Thymus (tissue), 11 donors: ENCODE results near the gene SORCS1. TPM values are rescaled to one million over a fixed set of nuclear protein-coding genes. Genes with fewer than 3 reads are reported as not detected.

Source experiments
- DNase-seq, 9 donors: peaks; one replicate each; pipeline ENCODE4 v3.0.0-alpha.2; 2013; ENCODE audit warnings: low spot score in 9 of 9, low read depth in 6 of 9, missing footprints in 1 of 9
- H3K27ac ChIP-seq, 2 donors: one replicate each; pipeline ENCODE4 v1.5.1; 2013; ENCODE audit warnings: control low read depth in 1 of 2, low read depth in 1 of 2, low read length in 1 of 2, mild to moderate bottlenecking in 1 of 2, moderate library complexity in 1 of 2
- H3K27me3 ChIP-seq, 2 donors: one replicate each; pipeline ENCODE4 v1.5.1; 2013; ENCODE audit warnings: low read length in 1 of 2; ENCODE audit not compliant: control insufficient read depth in 2 of 2, insufficient read depth in 1 of 2
- H3K36me3 ChIP-seq, 2 donors: one replicate each; pipeline ENCODE4 v1.5.1; 2013; ENCODE audit warnings: low read length in 1 of 2, mild to moderate bottlenecking in 1 of 2, moderate library complexity in 1 of 2; ENCODE audit not compliant: control insufficient read depth in 2 of 2, insufficient read depth in 2 of 2
- H3K4me1 ChIP-seq, 2 donors: one replicate each; pipeline ENCODE4 v1.5.1; 2013; ENCODE audit warnings: low read length in 2 of 2; ENCODE audit not compliant: control insufficient read depth in 2 of 2, insufficient read depth in 2 of 2
- H3K4me3 ChIP-seq, 2 donors: one replicate each; pipeline ENCODE4 v1.5.1; 2013; ENCODE audit warnings: low read length in 2 of 2, control low read depth in 1 of 2, mild to moderate bottlenecking in 1 of 2
- H3K9me3 ChIP-seq, 2 donors: one replicate each; pipeline ENCODE4 v1.5.1; 2013; ENCODE audit warnings: low read length in 1 of 2, mild to moderate bottlenecking in 1 of 2; ENCODE audit not compliant: control insufficient read depth in 2 of 2, insufficient read depth in 1 of 2
- WGBS: extraction: QIAGEN DNeasy Blood & Tissue Kit; methylation state at CpG from one replicate; pipeline ENCODE4 v1.1.7; 2013; 5-methylcytosine and 5-hydroxymethylcytosine counted together
- polyA plus RNA-seq: library from polyadenylated mRNA; stranded (reverse); fragments of 200-250 nt; gene quantifications from one replicate; pipeline ENCODE4 v1.2.3, GENCODE V29; 2013
- total RNA-seq: library from RNA; stranded (reverse); fragments of 120-200 nt; gene quantifications from one replicate; pipeline ENCODE4 v1.2.4, GENCODE V29; 2013
- donor health status: healthy.

Gene SORCS1
- total and polyA plus RNA-seq, 2 donors, result 1.1 to 3.6 TPM

- DNase-seq, result no peak
- WGBS, result 66% methylated on average over 5 of the region's 5 CpGs
- Histone ChIP-seq H3K27me3 (no peaks in the 10 kb centered on the region), H3K4me3 (no peak overlapping the region), H3K36me3 (no peaks in the 10 kb centered on the region), H3K27ac (no peak overlapping the region), H3K9me3 (no peaks in the 10 kb centered on the region), H3K4me1 (no peaks in the 10 kb centered on the region)
These were observed 593.1 kb downstream of the SORCS1 start for GRCh38 chr10:106571192-106571946.

- no peak for DNase-seq
- Histone ChIP-seq H3K36me3 (no peaks in the 10 kb centered on the region), H3K27me3 (no peaks in the 10 kb centered on the region), H3K4me1 (no peaks in the 10 kb centered on the region), H3K27ac (no peak overlapping the region), H3K4me3 (no peak overlapping the region), H3K9me3 (no peaks in the 10 kb centered on the region)
- WGBS, result 91% methylated on average over 5 of the region's 5 CpGs
These were observed 594.2 kb downstream of the SORCS1 start for GRCh38 chr10:106570268-106570667.

DNA sequence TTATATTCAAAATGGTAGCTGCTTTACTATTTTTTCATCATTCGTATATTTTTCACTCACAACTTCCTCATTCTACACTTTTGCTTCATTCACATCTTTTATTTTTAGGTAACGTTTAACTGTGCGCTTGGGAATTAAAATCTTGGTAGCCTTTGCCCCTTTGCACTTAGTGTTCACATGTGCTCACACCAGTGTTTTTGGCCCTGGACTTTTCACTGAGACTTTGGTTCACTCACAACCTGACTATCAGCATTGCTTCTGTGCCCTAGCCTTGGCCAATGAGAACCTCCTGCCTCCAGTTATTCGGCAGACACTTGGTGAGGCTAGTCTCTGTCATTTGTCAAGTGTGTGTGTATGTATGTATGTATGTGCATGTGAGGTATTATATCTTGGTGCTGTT lies 596.9 kb downstream of the SORCS1 start:
- WGBS, result 94% methylated on average over 4 of the region's 4 CpGs
- Histone ChIP-seq H3K4me1 (no peaks in the 10 kb centered on the region), H3K9me3 (no peaks in the 10 kb centered on the region), H3K4me3 (no peak overlapping the region), H3K27ac (no peak overlapping the region), H3K36me3 (no peaks in the 10 kb centered on the region), H3K27me3 (no peaks in the 10 kb centered on the region)
- no peak for DNase-seq

GRCh38 chr10:106566873-106567272 lies 597.6 kb downstream of the SORCS1 start:
- no peaks in the 10 kb centered on the region for H3K36me3 ChIP-seq
- DNase-seq, result no peak
- H3K4me1 ChIP-seq, result no peaks in the 10 kb centered on the region
- no peaks in the 10 kb centered on the region for H3K9me3 ChIP-seq
- no peak overlapping the region for H3K27ac ChIP-seq
- H3K27me3 ChIP-seq, result no peaks in the 10 kb centered on the region
- WGBS, result 96% methylated on average over 3 of the region's 3 CpGs
- H3K4me3 ChIP-seq, result no peak overlapping the region

DNA sequence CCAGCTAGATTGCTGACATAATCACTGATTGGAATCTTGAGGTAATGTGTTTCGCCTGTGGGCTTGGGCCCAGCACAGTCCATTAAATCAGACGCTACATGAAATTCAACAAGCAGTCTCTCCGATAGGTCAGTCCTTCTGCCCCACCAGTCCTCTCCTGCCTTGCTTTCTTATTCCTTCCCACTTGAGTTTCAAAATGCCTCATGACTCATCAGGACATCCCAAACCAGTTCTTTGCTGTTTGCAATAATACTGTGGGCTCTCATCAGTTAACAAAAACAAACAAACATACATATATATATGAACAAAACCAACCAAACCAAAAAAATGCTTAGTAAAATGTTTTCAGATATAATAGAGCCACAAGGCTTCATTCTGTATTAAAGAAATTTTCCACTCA lies 599.0 kb downstream of the SORCS1 start:
- H3K4me3 ChIP-seq, result no peak overlapping the region
- 96% methylated on average over 3 of the region's 3 CpGs for WGBS
- H3K27ac ChIP-seq, result no peak overlapping the region
- no peaks in the 10 kb centered on the region for H3K4me1 ChIP-seq
- H3K9me3 ChIP-seq, result no peaks in the 10 kb centered on the region
- no peak for DNase-seq
- no peaks in the 10 kb centered on the region for H3K36me3 ChIP-seq
- no peaks in the 10 kb centered on the region for H3K27me3 ChIP-seq

DNA sequence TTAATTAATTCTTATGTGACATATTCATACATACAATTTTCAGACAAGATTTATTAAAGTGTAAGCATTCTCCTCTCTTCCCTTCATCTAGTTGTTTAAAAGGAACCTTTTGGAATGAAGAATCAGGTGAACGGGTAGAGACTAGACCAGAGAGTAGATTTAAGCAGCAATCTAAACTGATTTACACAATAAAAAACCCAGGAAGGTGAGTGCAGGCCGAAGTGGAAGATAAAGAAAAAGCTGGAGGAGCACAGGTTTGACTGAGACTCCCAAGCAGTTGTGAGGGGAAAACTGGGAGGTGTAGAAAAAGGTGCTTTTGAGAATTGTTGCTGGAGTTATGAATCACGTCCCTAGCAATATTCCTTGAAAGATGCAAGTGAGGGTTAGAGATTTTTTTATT lies 601.1 kb downstream of the SORCS1 start:
- no peaks in the 10 kb centered on the region for H3K4me1 ChIP-seq
- H3K9me3 ChIP-seq, result no peaks in the 10 kb centered on the region
- no peaks in the 10 kb centered on the region for H3K36me3 ChIP-seq
- WGBS, result 57% methylated on average over 3 of the region's 3 CpGs
- H3K27ac ChIP-seq, result no peak overlapping the region
- H3K27me3 ChIP-seq, result no peaks in the 10 kb centered on the region
- H3K4me3 ChIP-seq, result no peak overlapping the region
- no peak for DNase-seq

GRCh38 chr10:106560925-106561640 lies 603.4 kb downstream of the SORCS1 start:
- Histone ChIP-seq H3K27me3 (no peaks in the 10 kb centered on the region), H3K36me3 (no peaks in the 10 kb centered on the region), H3K4me3 (no peak overlapping the region), H3K4me1 (no peaks in the 10 kb centered on the region), H3K27ac (no peak overlapping the region), H3K9me3 (no peaks in the 10 kb centered on the region)
- DNase-seq, result no peak
- 95% methylated on average over 5 of the region's 5 CpGs for WGBS

DNA sequence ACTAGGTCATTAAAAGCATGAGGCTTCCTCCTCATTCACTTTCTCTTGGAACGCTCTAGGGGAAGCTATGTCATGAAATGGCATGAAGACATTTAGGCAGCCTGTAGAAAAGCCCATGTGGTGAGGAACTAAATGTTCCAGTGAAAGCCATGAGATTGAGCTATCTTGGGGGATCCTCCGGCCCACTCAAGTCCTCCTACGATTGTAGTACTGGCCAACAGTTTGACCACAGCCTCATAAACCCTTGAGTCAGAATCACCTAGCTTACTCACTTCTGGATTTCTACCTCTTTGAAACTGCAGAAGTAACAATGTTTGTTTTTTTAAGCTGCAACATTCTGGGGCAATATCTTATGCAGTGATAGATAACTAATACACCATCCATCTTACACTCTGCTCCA lies 605.1 kb downstream of the SORCS1 start:
- 92% methylated on average over 3 of the region's 3 CpGs for WGBS
- no peak overlapping the region for H3K27ac ChIP-seq
- no peaks in the 10 kb centered on the region for H3K27me3 ChIP-seq
- H3K9me3 ChIP-seq, result no peaks in the 10 kb centered on the region
- H3K4me3 ChIP-seq, result no peak overlapping the region
- DNase-seq, result no peak
- no peaks in the 10 kb centered on the region for H3K36me3 ChIP-seq
- H3K4me1 ChIP-seq, result no peaks in the 10 kb centered on the region

DNA sequence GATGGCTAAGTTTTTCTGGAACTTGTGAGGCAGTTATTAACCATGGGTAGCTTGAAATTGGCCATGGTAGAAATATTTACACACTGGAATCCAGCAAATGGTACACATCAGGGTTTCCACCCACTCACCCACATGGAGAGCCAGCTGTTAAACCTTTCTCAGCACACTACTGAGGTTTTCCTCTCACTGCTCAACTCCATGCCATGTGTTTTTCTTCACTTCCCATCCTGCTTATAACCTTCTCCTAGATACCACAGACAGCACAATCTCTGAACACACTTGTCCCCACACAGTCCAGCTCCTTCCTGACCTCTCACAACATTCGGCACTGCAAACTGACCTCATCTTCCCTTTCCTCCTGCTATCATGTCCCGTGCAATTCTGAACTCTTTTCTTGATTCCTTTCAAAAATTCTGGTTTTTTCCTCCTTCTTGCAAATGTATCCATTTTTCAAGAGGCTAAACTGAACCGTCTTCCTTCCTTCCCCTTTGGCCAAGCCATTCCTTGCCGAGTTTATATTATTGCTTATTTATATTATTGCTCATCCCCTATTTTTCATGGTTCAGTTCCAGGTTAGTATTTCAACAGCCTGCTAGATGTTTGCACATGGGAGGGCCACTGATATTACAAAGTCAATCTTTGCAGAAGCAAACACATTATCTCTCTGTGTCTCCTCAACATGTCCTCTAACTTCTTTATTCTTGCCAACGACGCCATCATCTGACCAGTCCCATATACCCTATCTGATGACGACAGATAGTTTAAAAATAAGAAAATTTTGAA lies 606.4 kb downstream of the SORCS1 start:
- no peak overlapping the region for H3K27ac ChIP-seq
- H3K9me3 ChIP-seq, result no peaks in the 10 kb centered on the region
- no peaks in the 10 kb centered on the region for H3K36me3 ChIP-seq
- H3K4me3 ChIP-seq, result no peak overlapping the region
- WGBS, result 80% methylated on average over 7 of the region's 7 CpGs
- no peaks in the 10 kb centered on the region for H3K4me1 ChIP-seq
- no peak for DNase-seq
- H3K27me3 ChIP-seq, result no peaks in the 10 kb centered on the region
